H1 (cell line): ENCODE measurements around the gene SUPT20H. TPM values are rescaled to one million over a fixed set of nuclear protein-coding genes. Genes with fewer than 3 reads are reported as not detected.

Experiments used
- CTCF ChIA-PET: fragments of 300-600 bp; sonication (Branson Sonifier 250); formaldehyde crosslinking; loops from one replicate; lab custom pipeline; 2021; ENCODE audit not compliant: partially characterized antibody; lab: Charles Lee
- POLR2A ChIA-PET: fragments of 300-600 bp; sonication (Branson Sonifier 250); formaldehyde crosslinking; loops from one replicate; lab custom pipeline; 2021; ENCODE audit warnings: inconsistent platforms; ENCODE audit not compliant: partially characterized antibody; lab: Charles Lee
- DNase-seq, 2 experiments: peaks; one replicate each; pipeline versions ENCODE4 v3.0.0 to v3.0.0-alpha.2; 2010 to 2022; ENCODE audit warnings: low spot score in 2 of 2, low read depth in 1 of 2, mixed read lengths in 1 of 2
- FAIRE-seq: peaks from 2 replicates; lab custom pipeline; 2011; peaks lifted over from hg19 to GRCh38; lab: Jason Lieb, UNC
- H2AFZ ChIP-seq: 2 replicates; pipeline ENCODE4 v1.8.1; 2012; ENCODE audit warnings: low read length, inconsistent platforms
- H2AK5ac ChIP-seq: 2 replicates; pipeline ENCODE4 v1.6.1; 2013; ENCODE audit warnings: low read depth, low read length
- H2BK120ac ChIP-seq: replicated peaks from 2 replicates; pipeline ENCODE3; 2013; ENCODE audit warnings: low read depth, low read length, inconsistent platforms
- H2BK12ac ChIP-seq: 2 replicates; pipeline ENCODE4 v1.6.1; 2013; ENCODE audit warnings: low read depth, low read length
- H2BK15ac ChIP-seq: 2 replicates; pipeline ENCODE4 v1.6.1; 2013; ENCODE audit warnings: low read length
- H2BK20ac ChIP-seq: 2 replicates; pipeline ENCODE4 v1.6.1; 2013; ENCODE audit warnings: low read length
- H2BK5ac ChIP-seq: 2 replicates; pipeline ENCODE4 v1.6.1; 2013; ENCODE audit warnings: low read depth, low read length
- H3K14ac ChIP-seq: 2 replicates; pipeline ENCODE4 v1.6.1; 2013; ENCODE audit warnings: inconsistent platforms; ENCODE audit not compliant: insufficient read length
- H3K18ac ChIP-seq: 2 replicates; pipeline ENCODE4 v1.6.1; 2013; ENCODE audit warnings: low read length; ENCODE audit errors: extremely low read depth
- H3K23ac ChIP-seq: 2 replicates; pipeline ENCODE4 v1.6.1; 2013; ENCODE audit warnings: inconsistent platforms; ENCODE audit not compliant: insufficient read length
- H3K23me2 ChIP-seq: 2 replicates; pipeline ENCODE4 v1.6.1; 2013; ENCODE audit warnings: low read depth, low read length
- H3K27ac ChIP-seq: 2 replicates; pipeline ENCODE4 v1.6.1; 2011; ENCODE audit warnings: low read depth, low read length, inconsistent platforms
- H3K27me3 ChIP-seq, 4 experiments: replicated peaks in 1 of 4; 1 replicate in 1 of 4; 2 replicates in 3 of 4; pipeline versions ENCODE4 v1.6.1 to v1.8.1; 2011 to 2013; ENCODE audit warnings: low read length in 3 of 4, mild to moderate bottlenecking in 3 of 4, inconsistent platforms in 2 of 4, mixed read lengths in 2 of 4, moderate library complexity in 1 of 4; ENCODE audit not compliant: control insufficient read depth in 3 of 4, insufficient read depth in 3 of 4; ENCODE audit errors: extremely low read depth in 1 of 4
- H3K36me3 ChIP-seq, 4 experiments: 2 replicates each; pipeline versions ENCODE4 v1.6.1 to v1.8.1; 2011 to 2013; ENCODE audit warnings: mild to moderate bottlenecking in 4 of 4, low read length in 3 of 4, moderate library complexity in 2 of 4, control low read depth in 1 of 4, inconsistent platforms in 1 of 4; ENCODE audit not compliant: insufficient read depth in 4 of 4, control insufficient read depth in 2 of 4
- H3K4ac ChIP-seq: replicated peaks from 2 replicates; pipeline ENCODE3; 2013; ENCODE audit warnings: low read length, low read depth, mixed read lengths, inconsistent platforms; ENCODE audit not compliant: insufficient read length
- H3K4me1 ChIP-seq, 4 experiments: replicated peaks in 1 of 4; 1 replicate in 1 of 4; 2 replicates in 3 of 4; pipeline versions ENCODE4 v1.6.1 to v1.8.1; 2011 to 2013; ENCODE audit warnings: low read length in 3 of 4, inconsistent platforms in 2 of 4, mixed read lengths in 1 of 4; ENCODE audit not compliant: insufficient read depth in 4 of 4, control insufficient read depth in 3 of 4
- H3K4me2 ChIP-seq, 2 experiments: 2 replicates each; pipeline versions ENCODE4 v1.6.1 to v1.8.1; 2011 to 2013; ENCODE audit warnings: low read depth in 2 of 2, low read length in 2 of 2, control low read depth in 1 of 2, inconsistent platforms in 1 of 2, mild to moderate bottlenecking in 1 of 2; ENCODE audit not compliant: insufficient read depth in 1 of 2
- H3K4me3 ChIP-seq, 4 experiments: fragments of 200-600, 300-600 bp in 1 of 4; sonication (generic), shearing (Covaris generic), sonication (Bioruptor Twin) in 1 of 4; 2 replicates each; pipeline versions ENCODE4 v1.5.1 to v1.8.1; 2011 to 2016; ENCODE audit warnings: low read length in 4 of 4, low read depth in 3 of 4, control low read depth in 2 of 4, inconsistent platforms in 2 of 4, mild to moderate bottlenecking in 2 of 4, mixed read lengths in 1 of 4, moderate library complexity in 1 of 4; ENCODE audit not compliant: insufficient read depth in 2 of 4; ENCODE audit errors: extremely low read depth in 1 of 4
- H3K56ac ChIP-seq: replicated peaks from 2 replicates; pipeline ENCODE3; 2013; ENCODE audit warnings: low read depth, mild to moderate bottlenecking, mixed read lengths, low read length, inconsistent platforms; ENCODE audit not compliant: insufficient read length
- H3K79me1 ChIP-seq: 2 replicates; pipeline ENCODE4 v1.6.1; 2013; ENCODE audit warnings: low read depth, low read length, control low read depth
- H3K79me2 ChIP-seq, 2 experiments: 2 replicates each; pipeline versions ENCODE4 v1.6.1 to v1.8.1; 2012 to 2013; ENCODE audit warnings: low read length in 2 of 2, mild to moderate bottlenecking in 2 of 2, inconsistent platforms in 1 of 2; ENCODE audit not compliant: insufficient read depth in 2 of 2, control insufficient read depth in 1 of 2
- H3K9ac ChIP-seq, 4 experiments: replicated peaks in 1 of 4; 1 replicate in 1 of 4; 2 replicates in 3 of 4; pipeline versions ENCODE4 v1.6.1 to v1.8.1; 2011 to 2013; ENCODE audit warnings: low read depth in 3 of 4, low read length in 3 of 4, control low read depth in 2 of 4, mild to moderate bottlenecking in 2 of 4, moderate library complexity in 2 of 4, inconsistent platforms in 1 of 4; ENCODE audit errors: extremely low read depth in 1 of 4
- H3K9me3 ChIP-seq, 2 experiments: 2 replicates each; pipeline versions ENCODE4 v1.6.1 to v1.8.1; 2012 to 2013; ENCODE audit warnings: mild to moderate bottlenecking in 2 of 2, moderate library complexity in 2 of 2, control low read depth in 1 of 2, inconsistent platforms in 1 of 2, low read depth in 1 of 2, low read length in 1 of 2, mixed read lengths in 1 of 2; ENCODE audit not compliant: insufficient read depth in 2 of 2
- H4K20me1 ChIP-seq, 2 experiments: replicated peaks in 1 of 2; 2 replicates each; pipeline versions ENCODE3 to v1.8.1; 2011 to 2013; ENCODE audit warnings: inconsistent platforms in 2 of 2, low read length in 2 of 2, mild to moderate bottlenecking in 1 of 2; ENCODE audit not compliant: insufficient read depth in 2 of 2, control insufficient read depth in 1 of 2
- H4K5ac ChIP-seq: 2 replicates; pipeline ENCODE4 v1.6.1; 2013; ENCODE audit warnings: low read length, low read depth, mixed read lengths, inconsistent platforms; ENCODE audit not compliant: insufficient read length
- H4K8ac ChIP-seq: 2 replicates; pipeline ENCODE4 v1.8.0; 2013; ENCODE audit warnings: mild to moderate bottlenecking, moderate library complexity, low read length, inconsistent platforms; ENCODE audit not compliant: insufficient read depth; ENCODE audit errors: extremely low read depth
- H4K91ac ChIP-seq: replicated peaks from 2 replicates; pipeline ENCODE3; 2013; ENCODE audit warnings: low read length, mixed read lengths, inconsistent platforms; ENCODE audit not compliant: insufficient read length
- BCL11A ChIP-seq, 2 experiments: IDR thresholded peaks; one replicate each; pipeline ENCODE4 v1.6.1; 2011; ENCODE audit warnings: low read depth in 2 of 2, low read length in 2 of 2, mild to moderate bottlenecking in 2 of 2
- EGR1 ChIP-seq: IDR thresholded peaks from 2 replicates; pipeline ENCODE4 v1.6.1; 2011; ENCODE audit warnings: low read depth, low read length, borderline replicate concordance
- GTF2F1 ChIP-seq: IDR thresholded peaks from 2 replicates; pipeline ENCODE4 v1.6.1; 2012; ENCODE audit warnings: low read depth, low read length, improper control_type of control experiment, borderline replicate concordance
- JUND ChIP-seq: IDR thresholded peaks from 2 replicates; pipeline ENCODE4 v1.6.1; 2011; ENCODE audit warnings: mild to moderate bottlenecking, improper control_type of control experiment, low read length
- POLR2AphosphoS5 ChIP-seq: IDR thresholded peaks from 2 replicates; pipeline ENCODE4 v1.6.1; 2011; ENCODE audit warnings: low read depth, low read length
- RFX5 ChIP-seq: IDR thresholded peaks from 2 replicates; pipeline ENCODE4 v1.6.1; 2011; ENCODE audit warnings: low read depth, low read length, improper control_type of control experiment, borderline replicate concordance
- RNF2 ChIP-seq: fragments of 200-900, 300-1000 bp; sonication (generic); IDR thresholded peaks from 2 replicates; pipeline ENCODE4 v1.7.1; 2016; ENCODE audit warnings: borderline replicate concordance, low read depth, mild to moderate bottlenecking, antibody characterized with exemption, low read length; ENCODE audit not compliant: poor library complexity, severe bottlenecking; ENCODE audit errors: missing control alignments
- SRF ChIP-seq: IDR thresholded peaks from 2 replicates; pipeline ENCODE4 v1.6.1; 2011; ENCODE audit warnings: mild to moderate bottlenecking, low read depth, low read length, moderate library complexity
- SUZ12 ChIP-seq: fragments of 200-600 bp; sonication (generic); IDR thresholded peaks from 2 replicates; pipeline ENCODE4 v1.6.1; 2012; ENCODE audit warnings: mild to moderate bottlenecking, inconsistent platforms, low read length, moderate library complexity, mixed read lengths
- TCF12 ChIP-seq: IDR thresholded peaks from 2 replicates; pipeline ENCODE4 v1.6.1; 2011; ENCODE audit warnings: low read depth, mild to moderate bottlenecking, low read length
- WGBS, 2 experiments: shearing (Covaris generic) in 1 of 2; methylation state at CpG; one replicate each; pipeline versions ENCODE4 v1.1.6 to v1.1.7; 2013 to 2015; ENCODE audit warnings: low lambda C conversion rate in 2 of 2, mixed read lengths in 2 of 2, inconsistent platforms in 1 of 2, low coverage in 1 of 2, missing lambda C conversion rate in 1 of 2; ENCODE audit not compliant: insufficient replicate concordance in 2 of 2, insufficient coverage in 1 of 2, insufficient read length in 1 of 2; ENCODE audit errors: extremely low coverage in 1 of 2, missing lambda C conversion rate in 1 of 2; 5-methylcytosine and 5-hydroxymethylcytosine counted together
- polyA plus RNA-seq, 7 experiments: library from polyadenylated mRNA; depleted of rRNA in 3 of 7; stranded (reverse) in 5 of 7; unstranded in 2 of 7; fragments of >200 nt in 5 of 7; fragments of 200-250 nt in 2 of 7; gene quantifications; 1 replicate in 5 of 7; 2 replicates in 1 of 7; 4 replicates in 1 of 7; pipeline versions ENCODE4 v1.2.1 to v1.2.3, GENCODE V29; 2011 to 2013; ENCODE audit warnings: missing spikeins in 2 of 7, mixed read lengths in 2 of 7
- total RNA-seq: library from RNA; stranded (reverse); fragmentation: NEBNext Ultra II Directional; extraction: Animal tissue kit (Norgen Biotek cat#: 25700); gene quantifications from 2 replicates; pipeline ENCODE4 v1.2.1, GENCODE V29; 2021
- TF ChIP-seq, protein P1 (sequence below): IDR thresholded peaks from 2 replicates; pipeline ENCODE4 v1.6.1; 2012; ENCODE audit warnings: inconsistent platforms
- TF ChIP-seq, protein P2 (sequence below): IDR thresholded peaks from 2 replicates; pipeline ENCODE4 v1.6.1; 2012; ENCODE audit warnings: low read length, inconsistent platforms

SUPT20H gene
- total and polyA plus RNA-seq, 2 of the 8 experiments (the other 6 are each of a cell fraction or from before 2014, with no cell fraction given) = 69.2 to 75.1 TPM

DNA sequence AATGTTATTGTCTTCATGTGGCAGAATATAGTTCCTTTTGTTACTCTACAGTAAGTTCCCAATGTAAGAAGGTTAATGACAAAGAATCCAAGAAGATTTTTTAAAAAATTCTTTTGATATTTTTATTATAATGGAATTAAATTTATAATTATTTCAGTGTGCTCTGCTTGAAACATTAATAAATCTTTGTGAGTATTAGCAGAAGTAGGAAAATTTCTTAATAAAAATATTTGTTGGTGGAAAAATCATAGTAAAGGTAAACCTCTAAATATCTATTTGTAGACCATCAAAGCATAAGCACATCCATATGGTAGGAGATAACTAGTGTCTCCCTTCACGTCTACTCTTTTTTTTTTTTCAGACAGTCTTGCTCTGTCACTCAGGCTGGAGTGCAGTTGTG, 41.7 kb upstream of the SUPT20H start:
- no peaks in the 10 kb centered on the region for H3K79me1 ChIP-seq
- H3K36me3 ChIP-seq = no peaks in the 10 kb centered on the region
- no peak overlapping the region for H4K91ac ChIP-seq
- peaks cover 0 to 6% of the 10 kb centered on the region in 2 experiments; a peak in 1 of 4 replicates for H3K9me3 ChIP-seq
- DNase-seq (no peak), FAIRE-seq (no peak)
- H3K23me2 ChIP-seq = no peaks in the 10 kb centered on the region
- H2BK12ac ChIP-seq = no peak overlapping the region
- no peak overlapping the region for H3K27ac ChIP-seq
- no peak overlapping the region for H3K14ac ChIP-seq
- H4K20me1 ChIP-seq = no peaks in the 10 kb centered on the region
- no peak overlapping the region for H2AFZ ChIP-seq
- CTCF ChIA-PET = interaction anchor here (1.4 kb wide), 1 partner anchor 10 kb away, joined by 3 read pairs; no protein-coding TSS in a partner anchor
- H3K4ac ChIP-seq = no peak overlapping the region
- POLR2A ChIA-PET = no interaction called here
- H3K79me2 ChIP-seq = no peaks in the 10 kb centered on the region
- no peak overlapping the region for H2BK15ac ChIP-seq
- H3K56ac ChIP-seq = no peak overlapping the region
- no peaks in the 10 kb centered on the region for H3K27me3 ChIP-seq
- no peak overlapping the region for H3K18ac ChIP-seq
- H3K9ac ChIP-seq = no peak overlapping the region
- no peak overlapping the region for H2BK20ac ChIP-seq
- H3K23ac ChIP-seq = no peak overlapping the region
- no peak overlapping the region for H2AK5ac ChIP-seq
- no peak overlapping the region for H2BK5ac ChIP-seq
- no peak overlapping the region for H3K4me3 ChIP-seq
- H3K4me2 ChIP-seq = no peak overlapping the region
- no peak overlapping the region for H2BK120ac ChIP-seq
- no peak overlapping the region for H4K8ac ChIP-seq
- H4K5ac ChIP-seq = no peak overlapping the region
- 79% methylated on average over 1 of the region's 1 CpG; no CpG with 5 or more reads in 1 of the 2 experiments for WGBS, 2 experiments
- H3K4me1 ChIP-seq = peaks cover 0 to under 1% (median 0%) of the 10 kb centered on the region in 4 experiments; a peak in 1 of 7 replicates
- TF ChIP-seq RFX5 (no peak), TCF12 (no peak), SRF (no peak), RNF2 (no peak), EGR1 (no peak), SUZ12 (no peak), GTF2F1 (no peak), BCL11A (IDR thresholded peaks at IDR 0.05; ENCODE audit: low read depth in 2 of 2, low read length in 2 of 2) (no peak), POLR2AphosphoS5 (no peak), JUND (no peak)
- TF ChIP-seq, protein P1, sequence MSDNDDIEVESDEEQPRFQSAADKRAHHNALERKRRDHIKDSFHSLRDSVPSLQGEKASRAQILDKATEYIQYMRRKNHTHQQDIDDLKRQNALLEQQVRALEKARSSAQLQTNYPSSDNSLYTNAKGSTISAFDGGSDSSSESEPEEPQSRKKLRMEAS = no peak
- TF ChIP-seq, protein P2, sequence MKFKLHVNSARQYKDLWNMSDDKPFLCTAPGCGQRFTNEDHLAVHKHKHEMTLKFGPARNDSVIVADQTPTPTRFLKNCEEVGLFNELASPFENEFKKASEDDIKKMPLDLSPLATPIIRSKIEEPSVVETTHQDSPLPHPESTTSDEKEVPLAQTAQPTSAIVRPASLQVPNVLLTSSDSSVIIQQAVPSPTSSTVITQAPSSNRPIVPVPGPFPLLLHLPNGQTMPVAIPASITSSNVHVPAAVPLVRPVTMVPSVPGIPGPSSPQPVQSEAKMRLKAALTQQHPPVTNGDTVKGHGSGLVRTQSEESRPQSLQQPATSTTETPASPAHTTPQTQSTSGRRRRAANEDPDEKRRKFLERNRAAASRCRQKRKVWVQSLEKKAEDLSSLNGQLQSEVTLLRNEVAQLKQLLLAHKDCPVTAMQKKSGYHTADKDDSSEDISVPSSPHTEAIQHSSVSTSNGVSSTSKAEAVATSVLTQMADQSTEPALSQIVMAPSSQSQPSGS = no peak
